Measurements from ENCODE around the gene IL36B. TPM values are rescaled to one million over a fixed set of nuclear protein-coding genes. Genes with fewer than 3 reads are reported as not detected.

Gene IL36B
- polyA plus RNA-seq, 3 donors = not detected

GRCh38 chr2:113005030-113005509 is 47.6 kb downstream of the IL36B start, which contains the start of gene IL36A:
Gene IL36A (plus strand): TSS chr2:113005459. CDS start chr2:113005872, 413 bp downstream.
- H3K27me3 ChIP-seq (ENCODE audit: control insufficient read depth in 2 of 2, insufficient read depth in 2 of 2, low read length in 2 of 2) = no peaks in the 10 kb centered on the region
- H3K27ac ChIP-seq (ENCODE audit: low read depth in 1 of 2, low read length in 2 of 2) = no peak within 1 kb of the TSS
- H3K9me3 Mint-ChIP-seq = peaks cover 10 to 30% (median 20%) of the 10 kb centered on the region in 7 donors
- H3K27ac Mint-ChIP-seq = peak within 1 kb of the TSS in 1 of 7 donors; percentile 17
- peaks cover 3 to 17% of the 10 kb centered on the region in 2 donors for H3K9me3 ChIP-seq (replicated peaks in 1 of 2; ENCODE audit: control insufficient read depth in 1 of 2, insufficient read depth in 1 of 2, low read length in 2 of 2)
- no peak within 1 kb of the TSS for H3K4me2 ChIP-seq (replicated peaks; ENCODE audit: extremely low read depth, low read length, poor library complexity, severe bottlenecking)
- no peak for DNase-seq
- no peak within 1 kb of the TSS for H3K4me3 ChIP-seq (replicated peaks in 1 of 3; ENCODE audit: low read depth in 2 of 3, low read length in 3 of 3)
- no peak for TF ChIP-seq CTCF (IDR thresholded peaks at IDR 0.05)
- no peaks in the 10 kb centered on the region for H3K36me3 ChIP-seq (replicated peaks in 1 of 2; ENCODE audit: control insufficient read depth in 1 of 2, insufficient read depth in 2 of 2, low read length in 2 of 2)
- WGBS (ENCODE audit: insufficient coverage) = 53% methylated on average over 2 of the region's 3 CpGs
- no peak within 1 kb of the TSS for H3K9ac ChIP-seq (ENCODE audit: insufficient read depth, low read length, poor library complexity, severe bottlenecking)
- no peaks in the 10 kb centered on the region for H3K4me1 Mint-ChIP-seq
- peaks cover 1 to 8% (median 7%) of the 10 kb centered on the region in 3 donors for H3K27me3 Mint-ChIP-seq (ENCODE audit: low read depth in 3 of 3)
- H3K4me3 Mint-ChIP-seq = no peak within 1 kb of the TSS
- intact Hi-C loops (cut with micrococcal nuclease) = no loop called here
- no peaks in the 10 kb centered on the region for H3K4me1 ChIP-seq (ENCODE audit: control insufficient read depth in 1 of 2, insufficient read depth in 2 of 2, low read length in 2 of 2)
- H3K36me3 Mint-ChIP-seq = no peaks in the 10 kb centered on the region
- H2AFZ ChIP-seq (ENCODE audit: insufficient read depth, low read depth, low read length, poor library complexity, severe bottlenecking) = no peak within 1 kb of the TSS
- H3K79me2 ChIP-seq (ENCODE audit: insufficient read depth, low read length) = no peaks in the 10 kb centered on the region
- H4K20me1 ChIP-seq (ENCODE audit: insufficient read depth, low read length) = no peaks in the 10 kb centered on the region

DNA sequence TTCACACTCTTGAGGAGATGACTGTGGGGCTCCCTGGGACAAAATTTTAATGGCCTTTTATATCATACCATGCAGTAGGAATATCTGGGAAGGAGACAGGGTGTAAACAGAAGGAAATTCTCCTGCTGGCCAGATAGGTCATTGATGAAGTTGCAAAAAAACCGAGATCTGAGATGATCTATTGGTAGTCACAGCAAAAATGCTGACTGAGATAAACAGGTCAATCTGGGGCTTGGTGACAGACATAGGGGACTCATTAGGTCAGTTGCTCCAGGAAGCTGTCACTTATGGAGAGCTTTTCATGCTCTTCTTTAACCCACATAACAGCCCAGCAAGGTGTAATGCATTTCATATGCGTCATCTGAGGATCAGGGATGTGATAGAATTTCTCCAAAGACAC is 50.0 kb downstream of the IL36B start:
- H3K27me3 Mint-ChIP-seq (ENCODE audit: low read depth in 3 of 3) = peaks cover 3 to 11% (median 10%) of the 10 kb centered on the region in 3 donors
- no peak for TF ChIP-seq CTCF (IDR thresholded peaks at IDR 0.05)
- no peaks in the 10 kb centered on the region for H3K4me1 Mint-ChIP-seq
- intact Hi-C loops (cut with micrococcal nuclease) = no loop called here
- peaks cover 15 to 45% (median 34%) of the 10 kb centered on the region in 7 donors for H3K9me3 Mint-ChIP-seq
- Histone ChIP-seq H3K4me3 (replicated peaks in 1 of 3; ENCODE audit: low read depth in 2 of 3, low read length in 3 of 3) (no peak overlapping the region), H3K9ac (ENCODE audit: insufficient read depth, low read length, poor library complexity, severe bottlenecking) (no peak overlapping the region), H3K4me2 (replicated peaks; ENCODE audit: extremely low read depth, low read length, poor library complexity, severe bottlenecking) (no peak overlapping the region), H3K79me2 (ENCODE audit: insufficient read depth, low read length) (no peaks in the 10 kb centered on the region), H3K9me3 (replicated peaks in 1 of 2; ENCODE audit: control insufficient read depth in 1 of 2, insufficient read depth in 1 of 2, low read length in 2 of 2) (peaks cover 16 to 28% of the 10 kb centered on the region in 2 donors), H2AFZ (ENCODE audit: insufficient read depth, low read depth, low read length, poor library complexity, severe bottlenecking) (no peak overlapping the region), H4K20me1 (ENCODE audit: insufficient read depth, low read length) (no peaks in the 10 kb centered on the region), H3K4me1 (ENCODE audit: control insufficient read depth in 1 of 2, insufficient read depth in 2 of 2, low read length in 2 of 2) (no peaks in the 10 kb centered on the region), H3K27me3 (ENCODE audit: control insufficient read depth in 2 of 2, insufficient read depth in 2 of 2, low read length in 2 of 2) (no peaks in the 10 kb centered on the region), H3K36me3 (replicated peaks in 1 of 2; ENCODE audit: control insufficient read depth in 1 of 2, insufficient read depth in 2 of 2, low read length in 2 of 2) (no peaks in the 10 kb centered on the region), H3K27ac (ENCODE audit: low read depth in 1 of 2, low read length in 2 of 2) (no peak overlapping the region)
- no peak overlapping the region for H3K4me3 Mint-ChIP-seq
- no peak overlapping the region for H3K27ac Mint-ChIP-seq
- DNase-seq = no peak
- no peaks in the 10 kb centered on the region for H3K36me3 Mint-ChIP-seq
- 100% methylated on average over 1 of the region's 2 CpGs for WGBS (ENCODE audit: insufficient coverage)

Measured in CD14-positive monocyte (primary cell).